MM.1S (cell line): Measurements from ENCODE around the gene PPP2R5E.

Experiments used
- DNase-seq: peaks from one replicate; pipeline ENCODE4 v3.0.0-alpha.2; 2015
- H2AFZ ChIP-seq: fragments of 300-600 bp; sonication (generic); 2 replicates; pipeline ENCODE4 v1.6.0; 2016; ENCODE audit warnings: antibody characterized with exemption, low read length
- H3F3A ChIP-seq: fragments of 300-600 bp; sonication (generic); 2 replicates; pipeline ENCODE4 v1.6.1; 2016; ENCODE audit warnings: mild to moderate bottlenecking, antibody characterized with exemption, low read length, moderate library complexity, mixed read lengths; ENCODE audit not compliant: insufficient read depth
- H3K27ac ChIP-seq: fragments of 300-600 bp; sonication (generic); 2 replicates; pipeline ENCODE4 v1.5.1; 2016; ENCODE audit warnings: mild to moderate bottlenecking, low read length
- H3K27me3 ChIP-seq: fragments of 300-600 bp; sonication (generic); replicated peaks from 2 replicates; pipeline ENCODE4 v1.6.0; 2016; ENCODE audit warnings: low read length; ENCODE audit not compliant: insufficient read depth
- H3K36me3 ChIP-seq: fragments of 300-600 bp; sonication (generic); replicated peaks from 2 replicates; pipeline ENCODE4 v1.6.1; 2016; ENCODE audit warnings: mild to moderate bottlenecking, low read length, mixed read lengths; ENCODE audit not compliant: insufficient read depth
- H3K4me1 ChIP-seq: fragments of 300-600 bp; sonication (generic); 2 replicates; pipeline ENCODE4 v1.6.1; 2016; ENCODE audit warnings: low read length, mixed read lengths
- H3K4me2 ChIP-seq: fragments of 300-600 bp; sonication (generic); 2 replicates; pipeline ENCODE4 v1.6.0; 2016; ENCODE audit warnings: low read depth, low read length
- H3K4me3 ChIP-seq: fragments of 300-600 bp; sonication (generic); 2 replicates; pipeline ENCODE4 v1.5.1; 2016; ENCODE audit warnings: low read length, mixed read lengths
- H3K79me2 ChIP-seq: fragments of 300-600 bp; sonication (generic); 2 replicates; pipeline ENCODE4 v1.6.1; 2016; ENCODE audit warnings: mixed run types, low read length, mixed read lengths
- H3K9ac ChIP-seq: fragments of 300-600 bp; sonication (generic); 2 replicates; pipeline ENCODE4 v1.6.1; 2016; ENCODE audit warnings: low read length, mixed read lengths
- H3K9me2 ChIP-seq: fragments of 300-600 bp; sonication (generic); replicated peaks from 2 replicates; pipeline ENCODE4 v1.6.1; 2016; ENCODE audit warnings: mild to moderate bottlenecking, low read length, mixed read lengths; ENCODE audit not compliant: insufficient read depth
- H3K9me3 ChIP-seq: fragments of 300-600 bp; sonication (generic); replicated peaks from 2 replicates; pipeline ENCODE4 v1.6.1; 2016; ENCODE audit warnings: mild to moderate bottlenecking, low read length, mixed read lengths; ENCODE audit not compliant: insufficient read depth
- H4K20me1 ChIP-seq: fragments of 300-600 bp; sonication (generic); 2 replicates; pipeline ENCODE4 v1.6.1; 2016; ENCODE audit warnings: mild to moderate bottlenecking, low read length, moderate library complexity, mixed read lengths; ENCODE audit not compliant: insufficient read depth
- CTCF ChIP-seq: fragments of 300-600 bp; sonication (generic); IDR thresholded peaks from 2 replicates; pipeline ENCODE4 v1.5.1; 2016; ENCODE audit warnings: antibody characterized with exemption, low read length, mixed read lengths
- EZH2 ChIP-seq: fragments of 300-600 bp; sonication (generic); optimal IDR thresholded peaks from 2 replicates; pipeline ENCODE3; 2017; ENCODE audit warnings: low read depth, mild to moderate bottlenecking, antibody characterized with exemption, low read length, mixed read lengths
- EZH2phosphoT487 ChIP-seq: fragments of 300-600 bp; sonication (generic); IDR thresholded peaks from 2 replicates; pipeline ENCODE4 v1.6.1; 2018; ENCODE audit warnings: antibody characterized with exemption, low read length

Gene PPP2R5E

GRCh38 chr14:63460680-63461369, 82.4 kb downstream of the PPP2R5E start:
- no peaks in the 10 kb centered on the region for H4K20me1 ChIP-seq
- no peak overlapping the region for H3K27ac ChIP-seq
- no peaks in the 10 kb centered on the region for H3F3A ChIP-seq
- no peaks in the 10 kb centered on the region for H3K9me2 ChIP-seq
- H3K9me3 ChIP-seq, result no peaks in the 10 kb centered on the region
- no peak for DNase-seq
- no peaks in the 10 kb centered on the region for H3K36me3 ChIP-seq
- H3K9ac ChIP-seq, result no peak overlapping the region
- no peak for TF ChIP-seq EZH2phosphoT487
- TF ChIP-seq EZH2, result no peak
- TF ChIP-seq CTCF, result no peak
- no peak overlapping the region for H2AFZ ChIP-seq
- no peaks in the 10 kb centered on the region for H3K27me3 ChIP-seq
- H3K4me3 ChIP-seq, result no peak overlapping the region
- H3K4me1 ChIP-seq, result no peaks in the 10 kb centered on the region
- peaks cover 51% of the 10 kb centered on the region for H3K79me2 ChIP-seq
- no peak overlapping the region for H3K4me2 ChIP-seq

GRCh38 chr14:63459738-63460137, 83.4 kb downstream of the PPP2R5E start:
- no peaks in the 10 kb centered on the region for H3F3A ChIP-seq
- H3K79me2 ChIP-seq, result peaks cover 55% of the 10 kb centered on the region
- no peaks in the 10 kb centered on the region for H3K4me1 ChIP-seq
- H3K4me2 ChIP-seq, result no peak overlapping the region
- no peak overlapping the region for H3K27ac ChIP-seq
- TF ChIP-seq EZH2phosphoT487 (no peak), CTCF (no peak), EZH2 (no peak)
- no peaks in the 10 kb centered on the region for H3K9me3 ChIP-seq
- DNase-seq, result no peak
- H3K4me3 ChIP-seq, result no peak overlapping the region
- no peaks in the 10 kb centered on the region for H3K36me3 ChIP-seq
- no peak overlapping the region for H3K9ac ChIP-seq
- H3K27me3 ChIP-seq, result no peaks in the 10 kb centered on the region
- H2AFZ ChIP-seq, result no peak overlapping the region
- no peaks in the 10 kb centered on the region for H3K9me2 ChIP-seq
- no peaks in the 10 kb centered on the region for H4K20me1 ChIP-seq

GRCh38 chr14:63457498-63457897, 85.7 kb downstream of the PPP2R5E start:
- Histone ChIP-seq H3K27me3 (no peaks in the 10 kb centered on the region), H3K9me3 (no peaks in the 10 kb centered on the region), H3K4me3 (no peak overlapping the region), H3F3A (no peaks in the 10 kb centered on the region), H3K9me2 (no peaks in the 10 kb centered on the region), H3K4me1 (no peaks in the 10 kb centered on the region), H3K4me2 (no peak overlapping the region), H3K27ac (no peak overlapping the region), H3K79me2 (peaks cover 56% of the 10 kb centered on the region), H3K36me3 (no peaks in the 10 kb centered on the region), H3K9ac (no peak overlapping the region), H2AFZ (no peak overlapping the region), H4K20me1 (no peaks in the 10 kb centered on the region)
- DNase-seq, result no peak
- TF ChIP-seq CTCF, result no peak
- no peak for TF ChIP-seq EZH2
- no peak for TF ChIP-seq EZH2phosphoT487
